Breast epithelium (tissue), 4 donors: ENCODE measurements around the gene FZD4. TPM values are rescaled to one million over a fixed set of nuclear protein-coding genes. Genes with fewer than 3 reads are reported as not detected.

Experiments
- DNase-seq, 2 donors: peaks; one replicate each; pipeline ENCODE4 v3.0.0-alpha.2; 2019; ENCODE audit warnings: low spot score in 2 of 2
- H3K27ac ChIP-seq, 2 donors: fragments of 200-600 bp; sonication (generic) in 1 of 2; one replicate each; pipeline ENCODE4 v1.5.1; 2016 to 2019; ENCODE audit warnings: mild to moderate bottlenecking in 1 of 2
- H3K27me3 ChIP-seq, 2 donors: fragments of 200-600 bp; sonication (generic) in 1 of 2; one replicate each; pipeline versions ENCODE4 v1.5.1 to v1.6.0; 2017 to 2019; ENCODE audit warnings: control low read depth in 1 of 2, mild to moderate bottlenecking in 1 of 2
- H3K36me3 ChIP-seq: fragments of 200-600 bp; one replicate; pipeline ENCODE4 v1.5.1; 2019
- H3K4me1 ChIP-seq, 2 donors: fragments of 200-600 bp; sonication (generic); one replicate each; pipeline ENCODE4 v1.5.1; 2016 to 2019; ENCODE audit warnings: control low read depth in 1 of 2
- H3K4me3 ChIP-seq, 3 donors: fragments of 200-600 bp; sonication (generic); 1 replicate in 2 of 3; 2 replicates in 1 of 3; pipeline ENCODE4 v1.5.1; 2016 to 2019; ENCODE audit warnings: mild to moderate bottlenecking in 3 of 3, moderate library complexity in 2 of 3
- H3K9me3 ChIP-seq, 2 donors: fragments of 200-600 bp; sonication (generic) in 1 of 2; one replicate each; pipeline ENCODE4 v1.5.1; 2016 to 2019; ENCODE audit warnings: control low read depth in 1 of 2
- POLR2A ChIP-seq: fragments of 450-650 bp; IDR thresholded peaks from one replicate; pipeline ENCODE4 v1.6.1; 2016; ENCODE audit warnings: antibody characterized with exemption, mild to moderate bottlenecking, moderate library complexity
- POLR2AphosphoS5 ChIP-seq, 3 donors: sonication (generic); formaldehyde crosslinking; IDR thresholded peaks; one replicate each; pipeline ENCODE4 v1.6.1; 2017; ENCODE audit warnings: antibody characterized with exemption in 3 of 3
- intact Hi-C: fragments of 100-400 bp; cut with DNase I; formaldehyde crosslinking; loops from one replicate; pipeline ENCODE4 v1.15.1; 2023; ENCODE audit warnings: low total_unique reads
- total RNA-seq, 3 donors: library from RNA; depleted of rRNA; stranded (reverse); fragments of >200 nt; gene quantifications; one replicate each; pipeline ENCODE4 v1.1.0, GENCODE V29; 2016
- TF ChIP-seq, protein P1 (sequence below), 3 donors: fragments of 450-650 bp; IDR thresholded peaks; one replicate each; pipeline ENCODE4 v1.5.1; 2016 to 2017; ENCODE audit warnings: antibody characterized with exemption in 3 of 3, mild to moderate bottlenecking in 3 of 3, moderate library complexity in 3 of 3

FZD4 gene
- total RNA-seq, 3 donors from 2014 or later, result 44.5 to 408 (median 72.8) TPM

DNA sequence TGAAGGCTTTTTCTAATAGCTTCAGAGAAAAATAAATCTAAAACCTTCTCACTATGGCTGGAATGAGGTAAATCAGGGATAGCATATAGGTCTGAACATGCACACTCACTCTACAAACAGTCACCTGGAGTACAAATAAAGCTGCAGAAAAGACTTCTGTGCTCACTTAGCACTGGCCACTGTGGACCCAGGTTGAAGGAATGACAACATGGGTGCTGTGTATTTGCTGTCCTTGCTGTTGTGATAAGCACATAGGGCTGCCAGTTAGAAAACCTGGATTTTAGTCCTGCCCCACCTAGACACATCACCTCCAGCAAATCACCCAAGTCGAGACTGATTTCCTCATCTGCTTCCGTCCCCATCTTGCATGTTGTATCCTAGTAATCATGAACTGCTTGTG, 51.2 kb downstream of the FZD4 start:
- no peaks in the 10 kb centered on the region for H3K36me3 ChIP-seq
- H3K4me1 ChIP-seq, result no peaks in the 10 kb centered on the region
- no peak for DNase-seq
- H3K27me3 ChIP-seq, result no peaks in the 10 kb centered on the region
- no peak overlapping the region for H3K4me3 ChIP-seq
- TF ChIP-seq POLR2AphosphoS5 (IDR thresholded peaks at IDR 0.05) (no peak), POLR2A (no peak)
- TF ChIP-seq, protein P1, sequence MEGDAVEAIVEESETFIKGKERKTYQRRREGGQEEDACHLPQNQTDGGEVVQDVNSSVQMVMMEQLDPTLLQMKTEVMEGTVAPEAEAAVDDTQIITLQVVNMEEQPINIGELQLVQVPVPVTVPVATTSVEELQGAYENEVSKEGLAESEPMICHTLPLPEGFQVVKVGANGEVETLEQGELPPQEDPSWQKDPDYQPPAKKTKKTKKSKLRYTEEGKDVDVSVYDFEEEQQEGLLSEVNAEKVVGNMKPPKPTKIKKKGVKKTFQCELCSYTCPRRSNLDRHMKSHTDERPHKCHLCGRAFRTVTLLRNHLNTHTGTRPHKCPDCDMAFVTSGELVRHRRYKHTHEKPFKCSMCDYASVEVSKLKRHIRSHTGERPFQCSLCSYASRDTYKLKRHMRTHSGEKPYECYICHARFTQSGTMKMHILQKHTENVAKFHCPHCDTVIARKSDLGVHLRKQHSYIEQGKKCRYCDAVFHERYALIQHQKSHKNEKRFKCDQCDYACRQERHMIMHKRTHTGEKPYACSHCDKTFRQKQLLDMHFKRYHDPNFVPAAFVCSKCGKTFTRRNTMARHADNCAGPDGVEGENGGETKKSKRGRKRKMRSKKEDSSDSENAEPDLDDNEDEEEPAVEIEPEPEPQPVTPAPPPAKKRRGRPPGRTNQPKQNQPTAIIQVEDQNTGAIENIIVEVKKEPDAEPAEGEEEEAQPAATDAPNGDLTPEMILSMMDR (IDR thresholded peaks at IDR 0.05), result no peak
- H3K27ac ChIP-seq, result no peak overlapping the region
- intact Hi-C loops, result no loop called here
- no peaks in the 10 kb centered on the region for H3K9me3 ChIP-seq

DNA sequence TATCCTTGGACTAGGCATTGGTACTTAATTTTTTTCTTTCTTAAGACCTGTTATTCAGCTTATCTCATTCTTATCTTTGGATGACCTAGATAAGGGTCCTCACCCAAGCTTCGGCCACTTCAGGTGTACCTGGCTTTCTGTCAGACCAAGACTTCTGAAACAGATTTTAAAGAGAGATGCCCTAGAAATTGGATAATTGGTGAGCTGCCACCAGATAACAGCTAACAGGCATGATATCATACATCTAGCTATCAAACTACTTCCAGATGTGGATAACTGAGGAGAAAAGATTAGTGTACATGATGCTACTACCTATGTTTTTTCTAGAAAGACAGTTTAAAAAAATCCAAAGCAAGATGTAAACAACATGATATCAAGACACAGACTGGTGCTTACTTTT, 52.9 kb downstream of the FZD4 start:
- Histone ChIP-seq H3K27me3 (no peaks in the 10 kb centered on the region), H3K4me1 (no peaks in the 10 kb centered on the region), H3K27ac (no peak overlapping the region), H3K36me3 (no peaks in the 10 kb centered on the region), H3K4me3 (no peak overlapping the region), H3K9me3 (no peaks in the 10 kb centered on the region)
- intact Hi-C loops, result no loop called here
- TF ChIP-seq POLR2A, result no peak
- no peak for TF ChIP-seq POLR2AphosphoS5 (IDR thresholded peaks at IDR 0.05)
- TF ChIP-seq, protein P1 (IDR thresholded peaks at IDR 0.05), result no peak
- DNase-seq, result no peak

DNA sequence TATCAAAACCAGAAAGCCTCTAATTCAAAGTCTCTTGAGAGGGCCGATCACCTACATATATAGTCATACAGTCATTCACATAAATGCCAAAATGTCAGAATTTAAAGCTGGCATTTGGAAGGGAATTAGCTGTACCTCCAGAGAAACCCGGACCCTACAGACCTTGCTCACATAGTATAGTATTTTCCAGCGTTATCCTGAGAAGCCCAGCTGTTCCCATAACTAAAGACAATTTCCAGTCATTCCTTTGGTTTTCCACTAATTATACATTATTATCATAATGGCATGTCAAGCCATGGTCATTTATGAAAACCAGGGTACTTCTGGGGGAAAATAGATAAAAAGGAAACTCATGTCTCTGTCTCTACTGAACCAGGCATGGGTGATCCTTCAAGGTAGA, 53.6 kb downstream of the FZD4 start:
- TF ChIP-seq POLR2AphosphoS5 (IDR thresholded peaks at IDR 0.05), result no peak
- TF ChIP-seq, protein P1 (IDR thresholded peaks at IDR 0.05), result no peak
- no peak for TF ChIP-seq POLR2A
- no peak overlapping the region for H3K27ac ChIP-seq

DNA sequence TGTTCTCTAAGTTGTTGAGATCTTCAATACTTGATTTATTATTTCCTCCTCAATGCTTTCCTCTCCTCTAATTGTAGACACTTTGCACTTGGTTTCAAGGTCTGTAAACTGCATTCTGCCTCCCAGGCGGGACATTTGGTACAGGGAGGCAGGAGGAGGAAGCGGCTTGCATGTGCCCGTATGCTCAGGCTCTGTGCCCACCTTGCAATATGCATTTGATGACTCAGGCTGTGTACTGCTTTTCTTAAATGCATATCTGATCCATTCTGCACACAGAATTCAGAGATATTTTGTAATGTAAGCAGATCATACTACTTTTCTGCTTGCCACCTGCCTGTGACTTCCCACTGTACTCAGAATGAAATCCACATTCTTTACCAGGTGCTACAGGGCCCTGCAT, 55.0 kb downstream of the FZD4 start:
- no peaks in the 10 kb centered on the region for H3K9me3 ChIP-seq
- intact Hi-C loops, result no loop called here
- H3K4me3 ChIP-seq, result no peak overlapping the region
- TF ChIP-seq POLR2A, result no peak
- no peak for TF ChIP-seq POLR2AphosphoS5 (IDR thresholded peaks at IDR 0.05)
- TF ChIP-seq, protein P1 (IDR thresholded peaks at IDR 0.05), result no peak
- H3K4me1 ChIP-seq, result no peaks in the 10 kb centered on the region
- no peak overlapping the region for H3K27ac ChIP-seq
- DNase-seq, result no peak
- H3K36me3 ChIP-seq, result no peaks in the 10 kb centered on the region
- no peaks in the 10 kb centered on the region for H3K27me3 ChIP-seq

More for the DNA sequence above, 53.6 kb downstream of the FZD4 start:
- Histone ChIP-seq H3K4me1 (no peaks in the 10 kb centered on the region), H3K36me3 (no peaks in the 10 kb centered on the region), H3K4me3 (no peak overlapping the region), H3K9me3 (no peaks in the 10 kb centered on the region), H3K27me3 (no peaks in the 10 kb centered on the region)
- DNase-seq, result no peak
- intact Hi-C loops, result no loop called here

DNA sequence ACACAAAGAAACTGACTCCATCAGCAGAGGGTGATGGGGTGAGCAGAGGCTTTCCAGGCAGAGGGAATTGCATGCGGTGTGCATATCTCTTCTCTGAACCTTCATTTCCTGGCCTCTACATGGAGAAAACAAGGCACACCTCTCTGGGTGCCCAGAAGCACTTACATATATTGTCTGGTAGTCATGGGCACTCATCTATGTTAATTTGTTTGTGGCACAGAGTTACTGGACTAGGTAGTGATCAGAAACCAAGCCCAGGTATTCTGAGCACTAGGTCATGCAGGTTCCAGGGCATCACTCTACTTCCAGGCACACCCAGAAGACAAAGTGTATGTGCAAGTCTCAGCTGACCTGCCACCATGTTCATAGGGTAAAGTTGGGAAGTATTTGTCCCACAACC, 56.5 kb downstream of the FZD4 start:
- no peak for TF ChIP-seq POLR2AphosphoS5 (IDR thresholded peaks at IDR 0.05)
- TF ChIP-seq, protein P1 (IDR thresholded peaks at IDR 0.05), result no peak
- TF ChIP-seq POLR2A, result no peak
- intact Hi-C loops, result no loop called here
- no peaks in the 10 kb centered on the region for H3K36me3 ChIP-seq

More for the DNA sequence above, 56.5 kb downstream of the FZD4 start:
- Histone ChIP-seq H3K27ac (no peak overlapping the region), H3K4me1 (no peaks in the 10 kb centered on the region), H3K4me3 (no peak overlapping the region), H3K27me3 (no peaks in the 10 kb centered on the region), H3K9me3 (no peaks in the 10 kb centered on the region)
- no peak for DNase-seq
